NB4 (cell line): ENCODE results near the gene PRAME.

Experiments used
- DNase-seq: peaks from one replicate; pipeline ENCODE4 v3.0.0; 2010; ENCODE audit warnings: low read depth
- H3K4me3 ChIP-seq: one replicate; pipeline ENCODE4 v1.5.1; 2011; ENCODE audit warnings: mild to moderate bottlenecking, low read depth, low read length, moderate library complexity
- MYC ChIP-seq: IDR thresholded peaks from 2 replicates; pipeline ENCODE4 v1.6.1; 2011; ENCODE audit warnings: low read depth, low read length
- POLR2A ChIP-seq: IDR thresholded peaks from 2 replicates; pipeline ENCODE4 v1.6.1; 2011; ENCODE audit warnings: mild to moderate bottlenecking; ENCODE audit not compliant: insufficient read length; ENCODE audit errors: extremely low read depth
- TF ChIP-seq, protein P1 (sequence below): IDR thresholded peaks from 2 replicates; pipeline ENCODE4 v1.6.1; 2011; ENCODE audit warnings: low read depth, low read length
- TF ChIP-seq, protein P2 (sequence below): IDR thresholded peaks from one replicate; pipeline ENCODE4 v1.5.1; 2012; ENCODE audit warnings: low read depth, low read length

Gene PRAME

DNA sequence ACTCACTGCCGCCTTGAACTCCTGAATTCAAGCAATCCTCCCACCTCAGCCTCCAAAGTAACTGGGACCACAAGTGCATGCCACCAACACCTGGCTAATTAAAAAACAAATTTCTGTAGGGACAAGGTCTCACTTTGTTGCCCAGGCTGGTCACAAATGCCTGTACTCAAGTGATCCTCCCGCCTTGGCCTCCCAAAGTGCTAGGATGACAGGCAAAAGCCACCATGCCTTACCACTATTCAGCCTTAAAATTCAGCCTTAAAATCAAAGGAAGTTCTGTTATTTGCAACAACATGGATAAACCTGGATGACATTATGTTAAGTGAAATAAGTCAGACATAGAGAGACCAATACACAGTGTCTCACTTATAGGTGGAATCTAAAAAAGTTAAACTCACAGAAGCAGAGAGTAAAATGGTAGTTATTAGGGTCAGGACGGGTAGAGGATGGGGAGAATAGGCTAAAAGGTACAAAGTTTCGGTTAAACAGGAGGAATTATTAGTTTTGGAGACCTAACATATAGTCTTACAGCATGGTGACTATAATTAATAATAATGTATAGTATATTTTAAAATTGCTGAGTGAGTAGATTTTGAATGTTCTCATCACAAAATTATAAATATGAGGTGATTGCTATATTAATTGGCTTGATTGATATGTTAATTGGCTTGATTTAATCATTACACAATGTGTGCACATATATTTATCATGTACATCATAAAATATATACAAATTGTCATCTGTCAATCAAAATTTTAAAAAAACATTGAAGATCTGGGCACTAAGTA is 32.7 kb downstream of the PRAME start:
- TF ChIP-seq, protein P1, sequence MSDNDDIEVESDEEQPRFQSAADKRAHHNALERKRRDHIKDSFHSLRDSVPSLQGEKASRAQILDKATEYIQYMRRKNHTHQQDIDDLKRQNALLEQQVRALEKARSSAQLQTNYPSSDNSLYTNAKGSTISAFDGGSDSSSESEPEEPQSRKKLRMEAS = no peak
- TF ChIP-seq MYC = no peak
- TF ChIP-seq POLR2A = no peak
- TF ChIP-seq, protein P2, sequence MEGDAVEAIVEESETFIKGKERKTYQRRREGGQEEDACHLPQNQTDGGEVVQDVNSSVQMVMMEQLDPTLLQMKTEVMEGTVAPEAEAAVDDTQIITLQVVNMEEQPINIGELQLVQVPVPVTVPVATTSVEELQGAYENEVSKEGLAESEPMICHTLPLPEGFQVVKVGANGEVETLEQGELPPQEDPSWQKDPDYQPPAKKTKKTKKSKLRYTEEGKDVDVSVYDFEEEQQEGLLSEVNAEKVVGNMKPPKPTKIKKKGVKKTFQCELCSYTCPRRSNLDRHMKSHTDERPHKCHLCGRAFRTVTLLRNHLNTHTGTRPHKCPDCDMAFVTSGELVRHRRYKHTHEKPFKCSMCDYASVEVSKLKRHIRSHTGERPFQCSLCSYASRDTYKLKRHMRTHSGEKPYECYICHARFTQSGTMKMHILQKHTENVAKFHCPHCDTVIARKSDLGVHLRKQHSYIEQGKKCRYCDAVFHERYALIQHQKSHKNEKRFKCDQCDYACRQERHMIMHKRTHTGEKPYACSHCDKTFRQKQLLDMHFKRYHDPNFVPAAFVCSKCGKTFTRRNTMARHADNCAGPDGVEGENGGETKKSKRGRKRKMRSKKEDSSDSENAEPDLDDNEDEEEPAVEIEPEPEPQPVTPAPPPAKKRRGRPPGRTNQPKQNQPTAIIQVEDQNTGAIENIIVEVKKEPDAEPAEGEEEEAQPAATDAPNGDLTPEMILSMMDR = no peak
- DNase-seq = no peak

DNA sequence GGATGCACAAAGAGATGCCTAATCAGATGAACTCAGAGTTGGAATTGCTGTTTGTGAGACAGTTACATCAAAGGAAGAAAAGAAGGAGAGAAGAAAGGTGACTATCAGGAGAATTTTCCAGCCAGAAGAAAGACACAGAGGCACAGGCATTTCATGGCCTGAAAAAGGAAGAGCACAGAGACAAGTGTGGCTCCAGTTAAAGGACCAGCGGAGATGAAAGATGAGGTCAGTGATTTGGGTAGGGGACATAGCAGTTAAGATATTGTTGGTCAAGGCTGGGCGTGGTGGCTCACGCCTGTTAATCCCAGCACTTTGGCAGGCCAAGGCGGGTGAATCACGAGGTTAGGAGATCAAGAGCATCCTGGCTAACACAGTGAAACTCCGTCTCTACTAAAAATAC is 35.6 kb downstream of the PRAME start:
- no peak for DNase-seq
- H3K4me3 ChIP-seq = no peak overlapping the region
- TF ChIP-seq POLR2A (no peak), MYC (no peak)
- TF ChIP-seq, protein P1 = no peak

More for the DNA sequence above, 32.7 kb downstream of the PRAME start:
- H3K4me3 ChIP-seq = no peak overlapping the region

DNA sequence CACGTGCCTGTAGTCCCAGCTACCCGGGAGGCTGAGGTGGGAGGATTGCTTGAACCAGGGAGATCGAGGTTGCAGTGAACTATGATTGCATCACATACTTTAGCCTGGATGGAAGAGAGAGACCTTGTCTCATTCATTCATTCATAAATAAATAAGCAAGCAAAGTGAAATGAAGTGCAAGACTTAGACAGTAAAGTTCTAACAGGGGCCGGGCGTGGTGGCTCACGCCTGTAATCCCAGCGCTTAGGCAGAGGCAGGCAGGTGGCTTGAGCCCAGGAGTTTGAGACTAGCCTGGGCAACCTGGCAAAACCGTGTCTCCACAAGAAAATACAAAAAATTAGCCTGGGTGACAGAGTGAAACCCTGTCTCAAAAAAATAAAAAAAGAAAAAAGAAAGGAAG is 37.4 kb downstream of the PRAME start:
- no peak for DNase-seq
- H3K4me3 ChIP-seq = no peak overlapping the region
- TF ChIP-seq, protein P2 = no peak
- TF ChIP-seq POLR2A = no peak

DNA sequence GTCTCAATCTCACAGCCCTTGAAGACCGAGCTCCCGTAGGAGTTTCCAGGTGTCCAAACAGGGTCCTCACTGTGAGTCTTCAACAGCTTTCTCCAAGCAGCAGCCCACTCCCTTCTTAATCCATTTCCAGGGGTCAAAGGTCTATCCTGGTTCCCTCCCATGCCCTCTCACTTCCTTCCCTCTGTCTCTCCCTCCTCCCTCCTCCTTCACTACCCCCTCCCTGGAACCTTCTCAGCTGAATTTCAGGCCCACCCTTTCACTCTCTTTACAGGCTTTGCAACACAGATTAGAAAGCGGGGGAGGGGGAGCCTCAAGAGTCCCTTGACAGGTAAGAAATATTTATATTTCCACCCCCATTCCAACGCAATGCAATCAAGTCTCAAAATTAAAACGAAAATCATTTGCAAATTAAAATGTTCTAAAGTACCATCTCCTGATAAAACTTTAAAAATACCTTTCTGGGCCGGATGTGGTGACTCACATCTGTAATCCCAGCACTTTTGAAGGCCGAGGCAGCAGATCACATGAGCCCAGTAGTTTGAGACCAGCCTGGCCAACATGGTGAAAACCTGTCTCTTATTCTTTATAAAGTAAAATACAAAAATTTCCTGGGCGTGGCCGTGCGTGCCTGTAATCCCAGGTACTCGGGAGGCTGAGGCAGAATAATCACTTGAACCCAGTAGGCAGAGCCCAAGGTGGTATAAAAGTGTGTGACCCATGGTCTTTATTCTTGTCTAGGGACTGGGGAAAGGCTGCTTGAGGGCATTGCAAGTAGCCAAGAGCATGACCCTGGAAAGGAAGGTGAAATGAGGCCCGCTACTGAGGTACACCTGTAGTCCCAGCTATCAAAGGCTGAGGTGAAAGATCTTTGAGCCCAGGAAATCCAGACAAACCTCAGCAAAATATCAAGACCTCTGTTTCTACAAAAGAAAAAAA is 38.1 kb downstream of the PRAME start:
- no peak overlapping the region for H3K4me3 ChIP-seq
- TF ChIP-seq, protein P1 = no peak
- TF ChIP-seq, protein P2 = no peak
- no peak for TF ChIP-seq POLR2A
- TF ChIP-seq MYC = no peak
- no peak for DNase-seq

DNA sequence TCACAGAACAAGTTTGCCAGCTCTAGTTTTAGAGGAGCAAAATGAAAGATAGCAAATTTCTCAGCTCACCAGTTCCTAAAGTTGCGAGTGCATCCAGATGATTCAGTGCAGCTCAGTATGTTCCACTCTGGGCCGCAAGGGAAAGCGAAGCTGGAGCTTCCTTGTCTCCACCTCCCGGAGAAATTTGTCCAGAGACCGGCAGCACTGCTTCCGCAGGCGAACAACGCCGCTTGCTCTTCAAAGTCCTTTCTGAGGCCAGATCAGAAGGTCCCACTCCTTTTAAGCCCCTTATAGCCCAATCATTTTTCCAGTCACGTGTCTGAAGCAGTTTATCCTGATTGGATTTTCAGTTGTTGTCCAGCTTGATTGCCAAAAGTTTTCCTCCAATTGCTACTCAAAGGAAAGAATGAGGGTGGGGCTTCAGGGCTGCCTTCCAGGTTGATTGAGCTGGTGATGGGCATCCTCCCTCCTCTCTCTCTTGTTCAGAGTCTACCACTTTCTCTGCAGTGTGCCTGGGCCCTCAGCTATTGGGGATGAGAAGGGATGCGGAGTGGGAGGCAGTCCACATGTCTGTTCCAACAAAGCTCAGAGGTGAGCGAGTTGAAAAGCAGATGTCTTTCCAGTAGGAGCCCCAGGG is 38.9 kb downstream of the PRAME start, which contains the start of gene ZNF280A:
Gene ZNF280A, minus strand, starts transcription at position 251 of the 637 bp plus-strand sequence. CDS start 4,640 bp downstream, outside the sequence.
- no peak for DNase-seq
- H3K4me3 ChIP-seq = no peak within 1 kb of the TSS
- no peak for TF ChIP-seq POLR2A

DNA sequence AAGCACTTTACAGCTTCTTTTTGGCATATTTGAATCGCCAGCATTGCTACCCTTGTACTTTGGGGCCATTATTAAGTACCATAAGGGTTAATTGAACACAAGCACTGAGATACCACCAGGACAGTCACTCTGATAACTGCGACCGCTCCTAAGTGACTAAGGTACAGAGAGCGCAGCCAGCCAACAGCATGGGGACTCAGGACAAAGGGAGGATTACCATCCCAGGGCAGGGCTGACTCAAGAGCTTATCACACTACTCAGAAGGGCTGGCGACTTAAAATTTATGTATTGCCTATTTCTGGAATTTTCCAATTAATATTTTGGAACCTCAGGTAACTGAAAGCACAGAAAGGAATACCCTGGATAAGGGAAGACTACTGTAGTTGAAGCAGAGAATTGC is 39.5 kb downstream of the PRAME start:
- no peak overlapping the region for H3K4me3 ChIP-seq
- DNase-seq = no peak
- TF ChIP-seq MYC = no peak
- TF ChIP-seq, protein P2 = no peak
- no peak for TF ChIP-seq POLR2A
- TF ChIP-seq, protein P1 = no peak
